Fibroblast of skin of abdomen (primary cell): ENCODE results near the gene PBX1.
"Not testable (repeated sequence)": the region's sequence is repeated elsewhere in the genome, so short reads cannot be mapped to it uniquely, and the experiment has no call there.

Experiments used
- DNase-seq: peaks from one replicate; pipeline ENCODE4 v3.0.0-alpha.2; 2013

Gene PBX1

DNA sequence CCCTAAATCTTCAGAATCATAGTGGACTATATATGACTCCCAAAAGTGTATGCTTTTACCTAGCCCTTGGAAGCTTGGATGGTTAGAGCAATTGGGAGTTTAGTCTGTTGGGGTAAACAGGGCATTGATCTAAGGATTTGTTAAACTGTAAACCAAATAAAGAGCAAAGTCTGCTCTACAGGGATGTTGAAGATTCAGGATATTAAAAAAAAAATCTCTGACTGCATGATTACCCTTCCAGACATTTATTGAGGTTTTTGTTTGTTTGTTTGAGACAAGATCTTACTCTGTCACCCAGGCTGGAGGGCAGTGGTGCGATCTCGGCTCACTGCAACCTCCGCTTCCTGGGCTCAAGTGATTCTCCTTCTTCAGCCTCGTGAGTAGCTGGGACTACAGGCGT, 31.6 kb downstream of the PBX1 start:
- DNase-seq = no peak

DNA sequence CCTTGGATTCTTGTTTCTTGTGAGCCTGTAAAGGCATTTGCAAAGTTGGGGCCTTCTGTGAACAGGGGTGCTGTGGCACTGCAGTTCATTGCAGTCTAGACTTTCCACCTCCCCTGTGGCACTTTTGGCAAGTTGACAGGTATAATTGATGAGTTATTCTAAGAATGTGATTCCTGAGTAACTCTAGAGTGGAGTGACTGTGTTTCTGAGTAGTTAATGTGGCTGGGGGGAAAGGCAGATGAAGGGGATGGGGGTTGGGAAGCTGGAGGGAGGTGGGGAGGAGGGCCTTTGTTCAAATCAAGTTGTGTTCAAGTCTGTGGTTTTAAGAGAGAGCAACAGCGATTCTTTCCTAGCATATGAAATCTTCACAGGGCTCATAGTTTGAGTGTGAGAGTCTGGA, 32.9 kb downstream of the PBX1 start:
- peak; percentile 95 for DNase-seq

DNA sequence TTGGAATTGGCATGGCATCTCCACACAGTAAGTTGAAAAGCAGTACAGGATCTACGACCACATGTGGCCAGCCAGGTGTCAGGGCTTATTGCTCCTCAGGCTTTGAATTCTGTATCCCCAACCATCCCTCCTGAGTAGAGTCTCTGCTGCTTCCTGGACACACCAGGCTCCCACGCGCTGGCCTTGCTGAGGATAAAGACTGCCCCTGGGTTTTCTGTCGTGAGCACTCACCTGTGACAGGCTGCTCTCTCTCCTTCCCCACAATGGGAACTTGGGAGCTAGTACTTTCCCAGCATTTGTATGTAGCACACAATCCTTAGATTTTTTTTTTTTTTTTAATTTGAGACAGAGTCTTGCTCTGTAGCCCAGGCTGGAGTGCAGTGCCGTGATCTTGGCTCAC, 33.6 kb downstream of the PBX1 start:
- DNase-seq = no peak

DNA sequence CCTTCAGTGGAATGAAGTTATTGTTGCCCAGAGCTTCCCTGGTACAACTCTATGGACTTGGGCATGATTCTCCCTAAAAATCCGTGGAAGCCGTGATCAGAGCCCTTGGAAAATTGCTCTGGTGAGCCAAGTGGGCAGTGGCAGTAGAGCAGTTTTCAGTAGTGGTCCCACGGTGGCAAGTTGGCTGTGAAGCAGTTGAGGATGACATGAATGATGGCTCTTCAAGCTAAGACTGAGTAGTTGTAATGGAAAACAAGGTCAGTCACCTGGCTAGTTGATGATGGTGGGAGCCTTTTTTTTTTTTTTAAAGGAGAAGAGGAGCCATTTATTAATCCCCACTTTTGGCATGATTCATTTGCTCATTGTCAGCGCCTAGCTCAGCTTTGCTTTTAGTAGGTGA, 36.2 kb downstream of the PBX1 start:
- no peak for DNase-seq

DNA sequence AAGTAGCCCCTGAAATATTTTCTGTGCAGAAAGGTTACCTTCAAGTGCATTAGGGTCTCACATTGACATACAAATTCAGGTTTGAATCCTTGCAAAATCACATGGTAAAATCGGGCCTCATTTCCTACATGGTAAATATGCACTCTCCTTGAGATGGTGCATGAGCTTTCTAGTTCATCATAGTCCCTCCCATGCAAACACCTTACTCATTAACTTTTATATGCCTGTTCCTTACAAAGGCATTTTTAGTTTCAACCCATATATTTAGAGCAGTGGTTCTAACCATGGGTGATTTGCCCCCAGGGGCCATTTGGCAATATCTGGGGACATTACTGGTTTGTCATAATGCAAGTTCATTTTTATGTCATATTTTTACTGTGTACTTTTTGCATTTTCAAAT, 37.2 kb downstream of the PBX1 start:
- DNase-seq = no peak

DNA sequence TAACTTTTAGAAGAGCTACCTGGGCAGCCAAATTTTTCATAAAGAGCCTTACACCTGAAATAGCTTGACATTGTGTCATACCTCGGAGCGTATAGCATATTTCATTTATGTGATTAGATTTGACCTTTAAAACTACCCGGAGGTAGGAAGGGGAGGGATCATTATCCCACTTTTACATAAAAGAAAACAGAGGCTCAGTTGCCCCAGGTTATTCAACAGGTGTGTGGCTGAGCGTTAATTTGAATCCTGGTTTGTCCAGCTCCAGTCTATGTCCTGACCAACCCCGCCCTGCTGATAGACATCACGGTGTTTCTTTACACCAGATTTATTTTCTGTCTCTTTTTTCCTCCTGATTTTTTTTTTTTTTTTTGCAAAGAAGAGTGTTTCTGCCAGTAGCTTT, 39.7 kb downstream of the PBX1 start:
- no peak for DNase-seq

DNA sequence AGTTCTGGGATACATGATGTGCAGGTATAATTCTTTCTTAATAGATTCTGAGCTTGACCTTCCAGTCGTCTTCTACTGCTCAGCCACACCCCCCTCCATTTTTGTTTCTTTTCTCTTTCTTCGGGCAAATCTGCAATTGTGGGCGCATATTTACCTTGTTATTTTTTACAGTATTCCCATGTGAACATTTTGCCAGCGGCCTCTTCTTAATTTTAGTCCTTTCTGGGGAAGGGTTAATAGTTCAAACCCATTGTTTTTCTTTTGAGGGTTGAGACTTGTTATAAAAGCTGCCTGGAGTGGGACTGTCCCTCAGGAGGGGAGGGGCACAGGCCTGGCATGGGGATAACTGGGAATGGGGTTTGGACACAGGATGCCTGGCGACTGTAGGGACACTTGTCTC, 40.3 kb downstream of the PBX1 start:
- no peak for DNase-seq

DNA sequence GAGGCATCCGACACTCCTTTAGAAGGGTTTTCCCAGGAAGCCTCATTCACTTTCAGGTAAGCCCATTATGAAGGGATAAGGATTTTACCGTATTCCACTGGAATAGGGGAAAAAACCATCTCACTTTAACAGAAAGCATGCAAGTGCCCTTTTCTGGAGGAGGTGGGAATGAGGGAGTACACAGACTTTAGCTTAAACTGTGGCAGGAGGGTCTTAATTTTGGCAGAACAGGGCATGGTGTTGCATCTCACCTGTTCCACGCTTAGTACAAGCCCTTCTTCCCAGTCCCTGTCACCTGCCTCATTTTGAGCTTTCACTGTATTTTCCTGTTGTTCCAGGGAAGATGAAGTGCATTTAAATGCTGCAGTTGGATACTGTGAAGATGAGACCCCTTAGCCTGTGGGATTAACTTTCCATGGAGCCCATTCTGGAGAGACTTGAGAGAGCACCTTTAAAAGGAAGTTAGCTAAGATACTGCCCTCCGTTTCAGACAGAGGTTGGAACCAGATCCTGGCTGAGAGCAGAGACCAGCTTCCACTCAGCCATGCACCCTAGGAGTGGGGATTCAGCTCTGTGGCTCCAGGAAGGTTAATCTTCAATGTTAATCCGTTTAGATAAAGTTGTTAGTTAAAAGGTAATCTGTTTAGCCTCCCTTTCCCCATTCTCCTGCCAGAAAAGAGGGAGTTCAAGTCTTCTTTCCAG, 42.6 kb downstream of the PBX1 start:
- no peak for DNase-seq

DNA sequence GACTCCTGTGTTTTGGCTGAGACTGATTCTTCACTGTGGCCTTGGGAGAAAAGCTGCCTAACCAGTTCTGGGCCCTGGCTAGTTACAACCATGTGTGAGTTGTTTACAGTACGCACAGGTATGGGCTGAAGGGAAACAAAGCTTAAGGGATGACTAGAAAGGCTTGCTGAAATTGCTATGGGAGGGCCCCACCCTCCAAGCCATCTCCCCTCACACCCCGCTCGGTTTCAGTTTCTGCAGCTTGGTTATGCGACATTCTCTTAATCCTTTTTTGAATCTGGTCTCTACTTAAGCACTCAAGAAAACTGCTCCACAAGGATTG, 43.1 kb downstream of the PBX1 start:
- no peak for DNase-seq

DNA sequence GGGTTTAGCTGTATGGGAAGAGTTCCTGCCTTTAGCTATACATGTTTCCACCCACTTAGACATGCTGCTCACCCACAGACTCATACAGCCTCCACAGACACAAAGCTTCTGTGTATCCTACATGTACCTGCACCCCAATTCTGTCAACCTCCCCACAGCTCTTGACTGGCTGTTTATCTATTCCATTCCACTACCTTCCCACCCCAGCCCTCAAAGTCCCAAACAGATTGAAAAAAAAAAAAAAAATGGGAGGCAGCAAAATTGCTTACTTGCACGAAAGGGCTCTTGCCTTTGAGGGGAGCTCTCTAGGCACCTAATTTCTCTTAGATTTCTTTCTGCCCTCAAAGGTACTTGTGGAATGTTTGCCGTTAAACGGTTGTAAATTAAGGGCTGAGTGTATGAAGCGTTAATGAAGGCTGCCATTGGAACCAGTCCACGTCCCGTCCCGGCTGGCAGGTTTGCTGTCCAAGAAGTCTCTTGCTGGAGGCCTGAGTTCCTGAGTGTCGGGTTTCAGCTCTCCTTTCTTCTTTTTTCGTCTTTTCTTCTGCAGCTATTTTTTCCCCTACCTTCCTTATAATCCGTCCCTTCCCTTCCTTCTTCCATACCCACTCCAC, 43.6 kb downstream of the PBX1 start:
- DNase-seq = peak; percentile 82

DNA sequence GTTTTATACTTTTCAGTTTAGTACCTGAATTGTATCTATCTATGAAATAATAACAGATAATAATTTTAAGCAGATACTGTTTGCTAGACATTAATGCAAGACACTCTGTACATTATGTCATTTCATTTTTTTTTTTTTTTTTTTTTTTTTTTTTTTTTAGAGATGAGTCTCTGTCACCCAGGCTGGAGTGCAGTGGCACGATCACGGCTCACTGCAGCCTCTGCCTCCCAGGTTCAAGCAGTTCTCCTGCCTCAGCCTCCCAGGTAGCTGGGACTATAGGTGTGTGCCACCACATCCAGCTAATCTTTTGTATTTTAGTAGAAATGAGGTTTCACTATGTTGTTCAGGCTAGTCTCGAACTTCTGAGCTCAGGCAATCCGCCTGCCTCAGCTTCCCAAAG, 44.8 kb downstream of the PBX1 start:
- not testable (repeated sequence) for DNase-seq

DNA sequence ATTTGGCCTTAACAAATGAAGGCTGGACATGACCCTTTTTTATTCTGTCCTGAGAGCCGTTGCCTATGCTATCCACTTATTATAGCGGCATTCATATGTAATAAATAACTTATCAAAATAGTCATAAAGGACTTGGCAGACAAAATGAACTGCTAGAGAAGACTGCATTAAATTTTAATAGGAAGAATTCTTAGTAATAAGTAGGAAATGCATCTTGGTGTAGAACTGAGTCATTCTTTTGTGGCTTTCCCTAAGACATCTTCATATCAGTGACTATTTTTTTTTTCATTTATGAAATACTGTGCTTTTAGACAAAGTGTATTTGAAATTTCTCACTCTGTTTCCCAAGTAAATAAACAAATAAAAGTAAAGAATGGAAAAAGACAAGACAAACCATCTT, 45.6 kb downstream of the PBX1 start:
- peak; percentile 61 for DNase-seq

DNA sequence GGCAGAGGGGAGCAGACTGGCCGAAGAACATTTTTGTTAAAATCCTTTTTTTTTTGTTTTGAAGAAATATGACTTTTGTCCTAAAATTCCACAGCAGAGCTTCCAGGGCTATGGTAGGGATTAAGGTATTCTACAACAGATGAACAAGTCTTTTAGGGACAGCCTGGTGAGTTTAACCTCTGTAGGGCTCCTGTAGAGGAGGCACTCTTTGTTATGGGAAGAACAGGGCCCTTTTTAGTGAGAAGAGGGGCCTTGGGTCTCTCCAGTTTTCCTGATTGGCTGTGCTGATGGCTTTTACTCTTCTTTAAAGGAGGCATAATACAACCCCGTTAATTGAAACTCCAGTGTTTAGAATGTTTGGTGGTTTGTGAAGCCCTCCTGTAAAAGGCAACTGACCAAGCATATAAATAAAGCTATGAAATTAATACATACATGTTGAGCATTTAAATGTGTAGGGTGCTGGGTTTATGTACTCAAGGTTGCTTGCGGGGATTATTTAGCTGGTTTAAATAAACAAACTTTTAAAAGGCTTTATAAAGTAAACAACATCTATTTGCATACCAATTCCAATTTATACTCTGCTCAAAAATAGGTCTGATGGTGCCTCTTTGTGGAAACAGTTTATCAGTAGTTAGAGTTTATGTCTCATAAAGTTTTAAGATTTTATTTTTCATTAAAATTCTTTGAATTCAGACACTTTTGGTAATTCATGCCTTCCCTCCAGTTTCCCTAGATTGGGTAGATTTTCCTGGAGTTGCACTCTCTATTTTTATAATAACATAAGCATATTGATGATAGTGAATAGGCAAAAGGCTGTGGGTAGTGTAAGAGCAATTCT, 46.5 kb downstream of the PBX1 start:
- no peak for DNase-seq

DNA sequence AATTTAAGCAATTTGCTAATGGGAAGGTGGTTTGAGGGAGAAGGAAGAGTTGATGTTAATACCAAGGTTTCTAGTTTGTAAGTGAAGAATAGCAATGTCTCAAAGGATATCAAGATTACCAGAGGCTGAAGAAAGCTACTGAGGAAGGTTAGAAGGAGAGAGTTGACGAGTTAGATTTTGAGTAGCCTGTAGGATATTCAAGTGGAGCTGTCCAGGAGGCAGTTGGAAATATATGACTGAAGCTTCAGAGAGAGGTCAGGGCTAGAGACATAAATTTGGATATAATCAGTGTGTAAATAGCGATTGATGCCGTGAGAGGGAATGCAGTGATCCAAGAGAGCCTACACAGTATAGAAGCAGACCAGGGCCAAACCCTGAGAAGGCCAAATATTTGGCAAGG, 48.4 kb downstream of the PBX1 start:
- no peak for DNase-seq

DNA sequence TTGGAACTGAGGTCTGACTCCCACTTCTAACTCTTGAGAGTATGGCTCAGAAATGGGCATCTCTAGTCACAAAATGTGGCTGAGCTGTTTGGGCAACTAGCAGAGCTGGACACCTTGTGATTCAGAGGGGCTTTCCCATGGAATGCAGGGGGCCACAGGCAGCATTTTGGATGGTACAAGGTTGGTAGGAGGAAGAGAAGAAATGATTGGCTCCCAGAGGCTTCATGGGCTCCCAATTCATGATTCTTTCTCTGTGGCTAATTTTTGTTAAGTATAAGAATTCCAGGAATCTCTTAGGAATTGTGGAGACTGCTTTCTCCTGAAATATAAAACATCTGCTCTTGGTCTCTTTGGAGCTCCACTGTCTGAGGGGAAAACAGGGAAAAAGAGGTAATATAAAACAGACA, 49.7 kb downstream of the PBX1 start:
- DNase-seq = peak; percentile 83

DNA sequence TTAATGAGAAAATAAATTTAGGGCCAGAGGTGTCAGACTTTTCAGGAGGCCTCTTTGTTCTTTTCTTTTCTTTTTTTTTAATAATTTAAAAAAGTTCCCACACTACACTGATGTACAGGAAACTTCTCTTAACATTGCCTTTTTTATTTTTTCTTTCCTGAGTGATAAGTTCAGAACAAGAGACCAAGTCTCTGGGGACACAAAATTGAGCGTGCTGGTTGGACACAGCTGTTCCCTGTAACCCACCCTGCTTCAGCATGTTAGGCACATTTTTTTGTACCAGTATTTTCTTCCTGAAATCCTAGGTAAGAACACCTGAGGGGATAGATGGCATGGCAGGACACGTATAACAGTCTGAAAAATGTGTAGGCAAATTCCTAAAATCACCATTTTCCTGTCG, 50.1 kb downstream of the PBX1 start:
- DNase-seq = no peak

DNA sequence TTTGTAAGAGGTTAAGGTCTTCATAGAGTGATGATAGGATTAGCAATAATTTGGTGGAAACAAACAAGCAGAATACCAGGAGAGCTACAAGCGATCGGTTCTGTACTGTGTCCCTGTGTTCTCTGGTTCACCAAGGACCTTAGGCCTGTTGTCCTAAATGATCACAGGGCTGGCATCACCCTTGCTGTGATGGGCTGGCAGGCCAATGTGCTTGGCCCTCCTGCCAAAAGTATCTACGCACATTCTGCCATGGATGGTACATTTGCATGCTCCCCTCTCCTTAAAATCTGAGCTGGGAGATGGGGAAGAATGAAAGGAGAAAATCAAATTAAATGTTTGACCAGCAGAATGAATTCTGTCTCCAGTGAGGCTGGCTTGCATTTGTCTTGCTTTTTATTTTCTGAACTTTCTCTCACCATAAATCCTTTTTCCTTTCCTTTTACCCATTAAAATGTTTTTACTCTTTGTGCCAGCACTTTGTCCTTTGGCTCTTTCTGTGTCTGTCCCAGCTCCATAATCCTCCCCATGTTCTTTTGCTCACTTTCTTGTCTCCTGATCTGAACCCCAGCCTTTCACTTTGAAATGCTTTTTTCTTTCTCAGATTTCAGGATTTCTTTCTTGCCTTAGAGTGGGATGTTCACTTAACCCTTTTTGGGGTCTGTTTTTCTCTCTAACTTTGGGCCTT, 51.7 kb downstream of the PBX1 start:
- DNase-seq = no peak

DNA sequence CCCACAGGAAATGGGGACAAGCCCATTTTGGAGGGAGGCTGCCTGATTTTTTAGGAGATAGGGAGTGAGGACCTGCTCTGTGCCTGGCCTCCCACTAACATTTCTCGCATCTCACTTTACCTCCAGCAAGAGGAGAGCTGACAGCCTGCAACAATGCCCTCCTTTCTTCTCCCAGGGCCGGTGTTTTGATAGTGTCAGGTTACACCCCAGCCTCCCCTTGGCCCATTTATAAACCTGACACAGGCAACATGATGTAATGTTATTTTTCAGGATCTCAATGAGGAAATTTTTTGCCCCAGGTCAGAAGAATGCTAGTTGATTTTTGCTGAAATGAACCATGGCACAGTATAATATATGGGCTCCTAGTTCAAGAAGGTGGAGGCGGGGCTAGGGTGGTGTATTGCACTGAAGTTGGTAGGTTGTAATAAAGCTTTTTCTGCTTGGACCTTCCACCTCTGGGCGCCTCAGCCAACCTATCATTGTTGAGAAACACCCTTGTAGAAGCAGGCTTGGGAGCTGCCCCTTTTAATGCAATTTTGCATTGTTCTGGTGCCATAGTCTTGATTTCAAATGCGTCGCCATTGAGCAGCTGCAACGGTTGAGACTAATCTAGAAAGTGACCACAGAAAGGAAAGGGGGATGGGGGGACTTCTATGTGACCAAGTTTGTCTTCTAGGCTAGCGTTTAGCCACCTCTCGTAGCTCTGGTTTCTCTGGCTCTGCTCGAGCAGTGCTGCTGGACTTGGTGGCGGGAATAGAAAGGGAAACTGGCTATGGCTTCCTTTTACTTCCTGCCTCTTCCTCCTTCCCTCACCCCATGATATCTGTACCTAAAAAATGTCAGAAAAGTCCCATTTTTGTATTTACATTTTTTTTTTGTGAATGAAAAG, 53.0 kb downstream of the PBX1 start:
- DNase-seq = peak; percentile 76

DNA sequence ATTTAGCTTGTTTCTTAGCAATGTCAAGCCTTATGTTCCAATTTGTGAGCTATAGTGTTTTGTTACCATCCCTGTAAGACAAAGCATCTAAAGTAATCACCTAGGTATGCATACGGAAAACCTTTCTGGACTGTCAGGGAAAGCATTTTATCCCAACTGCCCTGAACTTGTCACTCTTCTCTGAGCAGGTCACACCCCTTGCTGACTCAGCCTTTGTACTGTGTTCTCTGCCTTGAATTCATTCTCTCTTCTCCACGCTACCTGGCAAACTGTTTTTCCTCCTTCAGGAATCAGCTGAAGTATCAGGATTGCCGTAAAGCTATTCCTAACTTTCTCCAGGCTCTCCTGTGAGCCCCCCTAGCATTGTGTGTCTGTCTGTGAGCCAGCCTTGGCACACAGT, 54.2 kb downstream of the PBX1 start:
- no peak for DNase-seq

DNA sequence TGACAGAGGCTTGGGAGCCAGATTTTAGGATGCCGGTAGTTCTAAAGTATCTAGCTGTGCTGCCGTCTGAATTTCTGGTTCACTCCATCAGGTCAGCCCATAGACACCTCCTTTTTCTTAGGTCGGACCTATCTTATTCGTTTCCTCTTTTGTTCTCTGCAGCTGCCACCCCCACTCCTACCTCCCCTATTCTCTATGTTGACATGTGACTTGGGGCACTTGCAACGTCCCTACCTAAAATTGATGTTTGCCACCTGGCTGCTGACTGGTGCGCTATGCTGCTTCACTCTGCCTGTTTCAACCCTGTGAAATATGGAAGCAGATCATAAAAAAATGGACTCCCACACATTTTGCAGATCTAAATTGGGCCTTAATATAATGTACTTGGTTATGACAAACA, 55.3 kb downstream of the PBX1 start:
- DNase-seq = no peak

DNA sequence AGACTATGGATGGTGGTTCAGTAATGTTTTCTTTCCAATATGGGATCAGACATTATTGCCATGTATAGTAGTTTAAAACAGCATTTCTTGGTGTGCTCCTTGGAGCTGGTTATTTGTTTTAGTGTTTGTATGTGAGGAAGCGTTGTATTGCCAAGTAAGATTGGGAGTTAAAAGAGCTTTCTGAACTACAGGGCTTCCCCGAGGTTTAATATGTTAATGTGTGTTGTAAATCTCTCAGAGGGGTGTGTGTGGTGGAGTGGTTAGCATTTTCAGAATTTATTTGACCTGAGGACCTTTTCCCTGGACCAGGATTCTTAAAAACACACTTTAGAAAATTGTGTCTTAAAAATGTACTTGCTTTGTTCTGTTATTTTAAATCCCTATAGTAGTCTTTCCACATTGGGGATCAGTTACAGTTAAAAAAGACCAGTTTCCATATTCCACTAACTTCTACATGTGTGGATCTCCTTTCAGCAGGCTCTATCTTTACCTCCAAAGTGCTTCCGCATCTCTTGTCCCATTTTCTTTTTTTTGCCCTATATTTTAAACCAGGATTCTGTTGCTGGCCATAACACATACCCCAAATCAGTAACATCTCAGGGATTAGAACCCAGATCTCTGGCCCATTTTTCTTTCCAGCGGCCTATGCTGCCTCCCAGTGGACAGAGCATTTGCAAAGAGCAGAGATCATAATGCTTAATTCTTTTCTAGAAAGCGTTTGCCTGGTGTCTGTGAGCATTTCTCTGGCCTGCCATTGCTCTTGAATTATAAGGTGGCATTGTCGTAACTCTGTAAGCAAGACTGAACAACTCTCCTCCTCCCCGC, 58.6 kb downstream of the PBX1 start:
- DNase-seq = peak; percentile 36

DNA sequence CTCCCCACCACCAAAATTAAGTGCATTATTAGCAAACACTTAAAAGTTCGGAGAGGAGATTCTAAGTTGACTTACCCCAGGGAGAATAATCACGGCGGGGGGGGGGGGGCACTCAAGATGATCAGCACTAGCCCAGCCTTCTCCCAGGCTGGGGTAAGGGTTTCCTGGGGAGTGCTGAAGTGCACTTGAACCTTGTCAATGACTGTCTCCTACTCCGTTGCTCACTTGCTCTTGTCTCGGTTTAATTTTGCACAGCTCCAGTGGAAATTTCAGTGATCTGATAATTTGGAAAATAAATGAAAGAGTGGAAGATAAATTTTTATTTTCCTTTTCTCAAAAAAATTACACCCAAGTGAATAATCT, 59.2 kb downstream of the PBX1 start:
- DNase-seq = no peak
